Heart right ventricle (tissue), 16 donors: ENCODE results near the gene SV2A. TPM values are rescaled to one million over a fixed set of nuclear protein-coding genes. Genes with fewer than 3 reads are reported as not detected.

Source experiments
- ATAC-seq, 8 donors: fragments of 200-7000 bp; cut with Tn5 transposase; one replicate each; pipeline ENCODE4 v1.9.1; 2020; ENCODE audit warnings: mild to moderate bottlenecking in 8 of 8, moderate library complexity in 8 of 8, moderate number of reproducible peaks in 1 of 8
- DNase-seq, 2 donors: peaks; one replicate each; pipeline ENCODE4 v3.0.0-alpha.2; 2020
- H3K27ac ChIP-seq, 10 donors: fragments of 200-600 bp; sonication (generic) in 2 of 10; one replicate each; pipeline versions ENCODE4 v1.5.0 to v1.8.0; 2020 to 2022; ENCODE audit warnings: mild to moderate bottlenecking in 3 of 10
- H3K27me3 ChIP-seq, 7 donors: fragments of 200-600 bp; one replicate each; pipeline ENCODE4 v1.8.0; 2021 to 2022; ENCODE audit warnings: mild to moderate bottlenecking in 2 of 7
- H3K36me3 ChIP-seq, 9 donors: fragments of 200-600 bp; sonication (generic) in 1 of 9; one replicate each; pipeline versions ENCODE4 v1.5.0 to v1.8.0; 2020 to 2022; ENCODE audit warnings: mild to moderate bottlenecking in 2 of 9
- H3K4me1 ChIP-seq, 9 donors: fragments of 200-600 bp; sonication (generic) in 1 of 9; one replicate each; pipeline versions ENCODE4 v1.5.0 to v1.8.0; 2020 to 2022; ENCODE audit warnings: mild to moderate bottlenecking in 4 of 9
- H3K4me3 ChIP-seq, 10 donors: fragments of 200-600 bp; sonication (generic) in 2 of 10; one replicate each; pipeline versions ENCODE4 v1.5.0 to v1.8.0; 2020 to 2022; ENCODE audit warnings: mild to moderate bottlenecking in 7 of 10, moderate library complexity in 2 of 10
- H3K9me3 ChIP-seq, 11 donors: fragments of 200-600 bp in 10 of 11; sonication (generic) in 2 of 11; one replicate each; pipeline versions ENCODE4 v1.5.0 to v1.8.0; 2013 to 2022; ENCODE audit warnings: mild to moderate bottlenecking in 2 of 11, control low read depth in 1 of 11, moderate library complexity in 1 of 11
- CTCF ChIP-seq, 9 donors: fragments of 200-600 bp; sonication (generic) in 2 of 9; IDR thresholded peaks; one replicate each; pipeline versions ENCODE4 v1.5.0 to v1.8.0; 2021 to 2022; ENCODE audit warnings: antibody characterized with exemption in 9 of 9, mild to moderate bottlenecking in 5 of 9, moderate library complexity in 1 of 9
- WGBS, 2 donors: extraction: QIAGEN DNeasy Blood & Tissue Kit; methylation state at CpG; one replicate each; pipeline ENCODE4 v1.1.7; 2013; ENCODE audit warnings: inconsistent platforms in 1 of 2; 5-methylcytosine and 5-hydroxymethylcytosine counted together
- intact Hi-C, 10 donors: fragments of 100-400 bp; cut with DNase I; formaldehyde crosslinking; loops; one replicate each; pipeline versions ENCODE4 v1.11.1 to v1.14.2; 2022
- polyA plus RNA-seq, 2 donors: library from polyadenylated mRNA; stranded (reverse); fragments of 200-250 nt; gene quantifications; one replicate each; pipeline ENCODE4 v1.2.3, GENCODE V29; 2013
- total RNA-seq, 10 donors: library from RNA; stranded (reverse); fragmentation: NEBNext Ultra II Directional in 3 of 10; extraction: Animal tissue kit (Norgen Biotek cat#: 25700) in 3 of 10; gene quantifications; one replicate each; pipeline versions ENCODE4 v1.2.1 to v1.2.4, GENCODE V29; 2021 to 2023
- donor health status: Arrhythmogenic right ventricular cardiomyopathy.
- donor health status: ischemic (EF 13 %, LVEDD 7.1; RV severe dilation, severe dysfunction).
- donor health status: healthy with polysubstance abuse.
- donor health status: DM: no; HTN: yes; CAD: no.
- donor health status: DM: no; HTN: no; CAD: no.
- donor health status: ischemic (EF 25% LVEDD 6.9; RV normal size, moderate dysfunction).
- donor health status: ischemic (EF 25% LVEDD 5.7; RV mildly dilated, moderate dysfunction).
- donor health status: healthy.
- donor health status: DM: yes; HTN: yes; CAD: no.
- donor health status: Ischemic cardiomyopathy.
- donor health status: ischemic (EF 35%, LVEDD 5.7; RV mildly dilated, moderate dysfunction).
- donor health status: nonischemic (EF 11% LVEDD 7.7; RV severe dilation, severe dysfunction).
- donor health status: DM: yes; HTN: yes; CAD: no.
- donor health status: PGD.
- donor health status: ischemic (EF 29% LVEDD 5.4; RV normal size, mild dysfunction).
- donor health status: nonischemic (EF 23%, LVEDD 6.1; RV moderate dilation, normal function).

Gene SV2A
- total and polyA plus RNA-seq, 12 donors, result 0.14 to 0.68 (median 0.37) TPM

DNA sequence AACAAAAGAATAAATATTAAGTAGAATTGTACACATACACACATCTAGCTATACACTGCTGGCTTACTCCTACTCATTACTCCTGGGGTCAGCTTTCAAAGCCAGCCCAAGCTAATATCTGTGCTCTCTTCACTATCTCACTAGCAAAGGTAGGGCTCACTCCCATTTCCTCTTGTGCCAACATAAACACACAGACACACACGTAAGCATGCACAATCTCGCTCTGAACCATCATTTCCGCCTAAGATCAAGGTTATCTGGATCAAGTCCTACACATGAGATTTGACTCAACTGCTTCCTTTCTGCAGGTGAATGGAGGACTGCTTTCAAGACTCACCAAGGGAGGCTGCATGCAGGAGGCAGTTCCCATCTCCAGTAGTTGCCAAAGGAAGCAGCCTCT, 47.8 kb upstream of the SV2A start:
- no peak for TF ChIP-seq CTCF (IDR thresholded peaks at IDR 0.05)
- ATAC-seq, result no peak
- Histone ChIP-seq H3K4me1 (peaks cover 0 to 26% (median 11%) of the 10 kb centered on the region in 9 donors), H3K9me3 (no peaks in the 10 kb centered on the region), H3K36me3 (peaks cover 0 to 89% (median 23%) of the 10 kb centered on the region in 9 donors), H3K27ac (no peak overlapping the region), H3K27me3 (peaks cover 0 to 20% (median 0%) of the 10 kb centered on the region in 7 donors), H3K4me3 (no peak overlapping the region)
- 91 to 96% methylated on average over 3 of the region's 3 CpGs for WGBS, 2 donors
- DNase-seq, result no peak
- intact Hi-C loops, result loop anchor here in 3 of 10 donors (2.0 to 10.0 kb wide), 3 partner anchors 31 to 217 kb away; no protein-coding TSS in a partner anchor

DNA sequence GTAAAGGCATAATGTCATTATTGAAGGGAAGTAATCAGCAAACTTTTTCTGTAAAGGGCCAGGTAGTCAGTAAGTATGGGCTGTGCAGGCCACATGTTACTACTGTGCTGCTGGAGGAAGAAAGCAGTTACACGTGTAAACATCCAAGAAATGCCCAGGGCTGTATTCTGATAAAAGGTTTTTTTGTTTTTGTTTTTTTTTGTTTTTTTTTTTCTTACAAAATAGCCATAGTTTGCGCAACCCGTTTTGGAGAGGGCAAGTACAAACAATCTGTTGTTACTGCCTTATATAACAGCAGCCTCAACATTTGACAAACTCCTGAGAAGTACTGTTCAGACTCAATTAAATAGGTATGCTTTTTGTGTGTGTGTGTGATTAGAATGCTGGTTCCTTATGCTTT, 45.7 kb upstream of the SV2A start:
- Histone ChIP-seq H3K4me1 (peaks cover 0 to 26% (median 11%) of the 10 kb centered on the region in 9 donors), H3K4me3 (no peak overlapping the region), H3K9me3 (no peaks in the 10 kb centered on the region), H3K27ac (peak overlapping the region in 5 of 10 donors; percentile 4 to 70 (median 36)), H3K36me3 (peaks cover 0 to 89% (median 28%) of the 10 kb centered on the region in 9 donors), H3K27me3 (peaks cover 0 to 5% (median 0%) of the 10 kb centered on the region in 7 donors)
- intact Hi-C loops, result loop anchor here (2.0 to 10.0 kb wide), 9 partner anchors 45 to 224 kb away; no protein-coding TSS in a partner anchor
- ATAC-seq, result no peak
- no peak for TF ChIP-seq CTCF (IDR thresholded peaks at IDR 0.05)
- 62% methylated on average over 3 of the region's 3 CpGs for WGBS, 2 donors
- no peak for DNase-seq

- 55% methylated on average over 2 of the region's 2 CpGs for WGBS, 2 donors
- no peak for ATAC-seq
- peaks cover 1 to 89% (median 35%) of the 10 kb centered on the region in 9 donors for H3K36me3 ChIP-seq
Observed at GRCh38 chr1:149962736-149963135, 45.1 kb upstream of the SV2A start.

More at GRCh38 chr1:149962736-149963135, 45.1 kb upstream of the SV2A start:
- intact Hi-C loops, result loop anchor here (1.0 to 10.0 kb wide), 11 partner anchors 46 to 225 kb away; no protein-coding TSS in a partner anchor
- no peak for TF ChIP-seq CTCF (IDR thresholded peaks at IDR 0.05)
- Histone ChIP-seq H3K27ac (peak overlapping the region in 7 of 10 donors; percentile 4 to 70 (median 37)), H3K4me3 (no peak overlapping the region), H3K4me1 (peaks cover 0 to 26% (median 11%) of the 10 kb centered on the region in 9 donors), H3K9me3 (peaks cover 0 to 3% (median 0%) of the 10 kb centered on the region in 11 donors), H3K27me3 (peaks cover 0 to 4% (median 0%) of the 10 kb centered on the region in 7 donors)
- no peak for DNase-seq
